HG03558 (cell line): ENCODE results near the gene MEGF11.

Source experiments
- ATAC-seq: cut with Tn5 transposase; IDR thresholded peaks from one replicate; pipeline ENCODE4 v1.9.1; 2021; ENCODE audit warnings: moderate number of reproducible peaks; ENCODE audit not compliant: unreplicated experiment; ENCODE audit errors: extremely low read depth

The MEGF11 gene

GRCh38 chr15:66241087-66241907 lies 12.3 kb downstream of the MEGF11 start:
- ATAC-seq, result no peak

- ATAC-seq, result no peak
Measured at GRCh38 chr15:66240240-66240794, 13.2 kb downstream of the MEGF11 start.

DNA sequence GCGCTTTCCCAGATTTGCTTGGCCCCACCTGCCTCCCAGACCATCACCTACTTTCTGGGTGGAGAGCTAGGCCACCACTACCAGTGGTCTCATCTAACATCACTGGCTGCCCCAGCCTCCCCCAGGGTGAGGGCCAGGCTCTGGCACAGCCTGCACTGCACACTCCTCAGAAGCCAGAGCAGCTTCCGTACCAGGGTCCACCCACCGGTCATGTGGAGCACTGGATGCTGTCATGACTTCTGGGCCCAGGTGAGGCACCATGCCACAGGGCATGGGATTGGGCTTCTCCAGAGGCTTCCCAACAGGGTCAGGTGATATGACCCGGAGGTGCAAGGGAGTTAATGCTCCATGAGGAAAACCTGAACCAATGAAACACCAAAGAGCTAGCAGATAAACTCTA lies 14.0 kb downstream of the MEGF11 start:
- ATAC-seq, result no peak

DNA sequence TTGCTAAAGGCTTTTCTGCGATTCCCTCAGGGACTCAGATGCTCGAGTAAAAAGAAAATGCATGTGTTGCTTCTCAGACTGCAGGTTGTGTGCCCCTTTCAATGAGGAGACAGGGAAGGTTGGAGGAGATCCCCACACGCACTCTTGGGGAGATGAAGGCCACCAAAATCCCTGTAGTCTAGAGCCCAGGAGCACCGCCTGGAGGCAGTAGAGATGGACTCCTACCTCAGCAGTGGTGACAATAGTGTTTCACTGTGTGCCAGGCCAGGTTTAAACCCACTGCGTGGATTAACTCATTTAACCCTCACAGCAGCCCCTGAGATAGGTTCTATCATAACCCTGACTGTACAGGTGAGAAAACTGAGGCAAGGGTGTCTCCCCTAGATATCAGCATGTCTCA lies 15.2 kb downstream of the MEGF11 start:
- ATAC-seq, result no peak

DNA sequence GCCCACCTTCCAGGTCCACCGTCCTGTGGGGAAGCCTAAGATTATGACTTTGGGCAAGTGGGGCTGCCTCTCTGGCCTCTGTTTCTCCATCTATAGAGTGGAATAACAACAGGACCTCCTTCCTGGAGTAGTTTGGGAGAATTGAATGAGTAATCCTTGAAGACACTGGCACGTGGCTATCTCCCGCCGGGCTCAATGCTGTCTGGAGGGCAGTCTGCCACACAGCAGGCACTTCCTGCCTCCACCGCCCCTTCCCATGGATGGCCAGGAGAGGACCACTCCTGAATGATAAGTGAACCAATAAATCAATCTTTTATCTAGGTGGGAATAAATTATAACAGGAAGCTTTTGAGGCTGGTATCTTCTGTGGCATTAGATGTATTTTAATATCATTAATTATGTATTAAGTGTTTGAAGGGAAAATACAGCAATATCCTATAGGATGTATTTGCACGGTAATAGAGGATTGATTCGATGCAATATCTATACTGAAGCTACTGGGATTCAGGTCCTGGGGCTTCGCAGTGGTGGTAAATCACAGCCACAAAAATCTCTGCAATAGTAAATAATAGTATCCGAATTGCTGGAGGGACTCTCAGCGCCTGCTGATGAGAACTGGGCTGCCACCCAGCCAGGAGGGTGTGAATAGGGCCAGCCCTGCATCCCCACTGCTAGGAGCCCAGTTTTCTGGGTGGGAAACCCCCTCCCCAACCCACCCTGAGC lies 15.9 kb downstream of the MEGF11 start:
- no peak for ATAC-seq

DNA sequence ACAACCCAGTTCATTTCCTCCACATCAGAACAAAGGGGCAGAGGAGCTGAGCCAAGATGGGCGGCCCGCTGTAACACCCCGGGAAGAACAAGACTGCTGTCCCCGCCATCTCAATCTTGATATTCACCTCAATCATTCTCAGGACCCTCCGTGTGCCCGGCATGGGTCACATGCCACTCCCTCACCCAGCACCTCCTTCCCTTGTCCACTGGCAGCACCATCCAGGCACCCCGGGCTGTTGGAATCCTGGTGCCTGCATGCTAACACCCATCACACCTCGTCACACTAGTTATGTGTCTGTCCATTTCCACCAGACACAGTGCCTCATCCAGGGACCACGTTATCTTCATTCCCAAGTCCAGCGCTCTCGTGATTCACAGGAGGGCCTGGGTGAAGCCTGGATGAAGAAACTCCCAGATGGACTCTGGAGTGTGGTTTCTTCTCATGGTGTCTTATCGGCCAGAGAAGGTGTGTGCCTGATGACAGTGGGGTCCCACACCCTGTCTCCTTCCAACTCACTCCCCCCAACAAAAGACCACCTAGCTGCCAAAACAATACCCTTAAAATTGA lies 16.7 kb downstream of the MEGF11 start:
- no peak for ATAC-seq

- no peak for ATAC-seq
Measured at GRCh38 chr15:66235866-66236265, 17.7 kb downstream of the MEGF11 start.

DNA sequence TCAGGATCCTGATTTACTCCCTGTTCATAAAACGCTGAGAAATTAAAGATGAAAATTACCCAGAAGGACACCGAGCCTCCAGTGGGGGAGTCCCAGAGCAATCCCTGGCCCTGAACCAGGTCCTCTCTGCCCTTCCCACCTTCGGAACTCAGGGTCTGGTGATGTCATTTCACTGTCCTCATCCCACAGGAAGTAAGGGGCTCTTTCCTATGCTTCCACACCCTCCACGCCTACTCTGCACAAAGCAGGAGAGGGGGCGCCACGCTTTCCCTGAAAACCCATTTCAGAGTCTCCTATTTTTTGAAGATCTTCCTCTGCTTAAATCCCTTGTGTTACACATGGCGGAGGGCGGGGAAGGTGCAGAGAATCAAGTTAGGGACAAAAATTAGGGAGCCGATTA lies 18.8 kb downstream of the MEGF11 start:
- no peak for ATAC-seq

DNA sequence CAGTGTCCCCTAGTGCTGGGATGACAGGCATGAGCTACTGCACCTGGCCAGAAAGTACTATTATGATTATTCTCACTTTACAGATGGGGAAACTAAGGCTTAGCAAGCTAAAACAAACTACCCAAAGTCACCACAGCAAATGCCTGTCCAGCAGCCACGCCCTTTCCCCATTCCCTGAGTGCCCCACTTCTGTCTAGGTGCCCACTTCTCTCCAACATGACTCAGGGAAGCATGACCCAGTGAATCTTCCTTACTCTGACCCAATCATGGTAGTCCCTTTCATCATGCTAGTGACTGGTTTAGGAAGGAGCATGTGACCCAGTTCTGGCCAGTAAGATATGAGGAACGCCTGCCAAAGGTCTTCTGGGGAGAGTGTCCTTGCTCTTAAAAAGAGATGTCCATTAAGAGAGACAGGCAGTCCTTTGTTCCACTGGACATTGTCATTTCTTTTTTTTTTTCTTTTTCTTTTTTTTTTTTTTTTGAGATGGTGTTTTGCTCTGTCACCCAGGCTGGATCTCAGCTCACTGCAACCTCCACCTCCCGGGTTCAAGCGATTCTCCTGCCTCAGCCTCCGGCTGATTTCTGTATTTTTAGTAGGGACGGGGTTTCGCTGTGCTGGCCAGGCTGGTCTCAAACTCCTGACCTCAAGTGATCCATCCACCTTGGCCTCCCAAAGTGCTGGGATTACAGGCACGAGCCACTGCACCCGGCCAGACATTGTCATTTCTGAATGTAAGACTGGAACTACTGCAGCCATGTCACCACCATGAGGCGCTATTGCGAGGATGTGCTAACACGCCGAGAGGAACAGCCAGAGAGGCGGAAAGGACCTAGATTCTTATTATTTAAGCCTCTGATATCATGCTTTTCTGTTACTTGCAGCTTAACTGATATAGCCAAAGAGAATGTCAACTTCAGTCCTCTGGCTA lies 19.8 kb downstream of the MEGF11 start:
- no peak for ATAC-seq

- ATAC-seq, result no peak
Measured at GRCh38 chr15:66232267-66232625, 21.3 kb downstream of the MEGF11 start.

DNA sequence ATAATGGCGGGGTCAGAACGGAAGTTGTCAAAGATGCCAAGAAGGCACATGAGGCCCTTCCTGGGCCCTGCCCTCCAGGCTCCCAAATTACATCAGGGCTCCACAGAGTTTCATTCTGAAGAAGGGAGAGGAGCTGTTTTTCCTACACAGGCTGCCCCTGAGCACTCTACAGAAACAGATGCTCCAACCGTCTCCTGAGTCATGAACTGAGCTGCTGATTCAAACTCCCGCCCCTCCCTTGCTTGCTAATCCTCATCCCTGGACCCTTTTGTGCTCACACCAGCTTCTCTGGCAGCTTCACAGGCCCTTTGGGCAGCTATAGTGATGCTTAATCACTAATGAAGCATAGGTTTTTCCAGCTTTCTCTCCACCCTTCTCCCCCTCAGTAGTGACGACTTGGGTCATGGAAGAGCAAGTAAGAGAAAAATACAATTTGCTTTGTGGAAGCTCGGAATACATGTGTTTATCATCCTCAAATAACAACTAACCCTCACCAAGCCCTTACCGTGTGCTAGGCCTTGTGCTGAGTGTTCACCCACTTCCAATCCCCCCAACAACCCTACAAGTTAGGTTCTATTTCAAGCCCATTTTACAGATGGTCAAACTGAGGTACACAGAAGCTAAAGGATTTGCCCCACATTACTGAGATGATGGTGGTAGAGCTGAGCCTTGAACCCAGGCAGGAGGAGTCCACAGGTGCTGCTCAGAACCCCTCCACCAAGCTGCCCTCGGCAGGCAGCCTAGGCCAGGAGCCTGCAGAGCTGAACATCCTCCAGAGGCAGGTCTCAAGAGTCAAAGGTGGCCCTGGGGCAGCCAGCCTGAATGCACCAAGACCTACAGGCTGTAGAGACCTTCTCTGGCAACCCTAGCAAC lies 21.9 kb downstream of the MEGF11 start:
- ATAC-seq, result no peak

- ATAC-seq, result no peak
Measured at GRCh38 chr15:66229790-66230465, 23.6 kb downstream of the MEGF11 start.

DNA sequence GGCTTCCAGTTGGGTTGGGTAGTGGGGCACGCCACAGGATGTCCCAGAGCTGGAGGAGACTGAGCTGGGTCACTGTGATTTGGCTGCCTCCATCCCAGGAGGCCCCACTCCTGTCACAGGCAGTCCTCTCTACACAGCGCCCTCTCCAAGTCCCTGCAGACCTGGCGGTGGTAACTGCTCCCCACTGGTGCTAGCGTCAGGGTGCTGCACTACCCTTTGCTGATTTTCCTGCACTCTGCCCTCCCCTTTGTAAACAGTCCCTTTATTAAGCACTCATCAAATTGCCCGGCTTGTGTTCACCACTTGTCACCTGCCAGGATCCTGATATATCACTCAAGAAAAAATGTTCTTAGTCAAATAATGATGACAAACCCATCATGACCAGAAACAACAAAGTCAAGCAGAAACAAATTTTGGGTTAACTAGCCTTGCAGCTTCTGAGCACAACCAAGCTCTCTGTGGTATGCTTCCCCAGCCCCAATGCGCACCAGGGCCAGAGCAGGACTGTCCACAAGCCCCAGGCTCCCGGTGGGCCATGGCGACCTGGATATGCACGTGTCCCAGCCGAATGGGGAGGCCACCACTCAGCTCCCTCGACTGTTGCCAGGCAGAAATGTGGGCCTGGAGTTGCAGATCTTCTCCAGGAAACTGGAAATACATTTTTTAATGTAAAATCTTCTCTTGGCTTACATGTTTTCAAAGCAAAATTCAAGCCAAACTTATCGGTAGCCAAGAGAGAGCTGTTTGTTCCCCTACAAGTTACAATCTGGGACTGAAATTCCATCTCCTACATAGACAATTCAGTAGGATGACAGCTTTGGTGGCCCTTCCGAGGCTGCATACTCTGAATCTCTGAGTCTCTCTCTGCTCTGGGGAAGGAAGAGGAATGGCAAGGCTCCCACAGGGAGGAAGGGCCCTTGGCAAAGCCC lies 24.5 kb downstream of the MEGF11 start:
- ATAC-seq, result no peak

GRCh38 chr15:66226736-66227135 lies 26.8 kb downstream of the MEGF11 start:
- ATAC-seq, result no peak

DNA sequence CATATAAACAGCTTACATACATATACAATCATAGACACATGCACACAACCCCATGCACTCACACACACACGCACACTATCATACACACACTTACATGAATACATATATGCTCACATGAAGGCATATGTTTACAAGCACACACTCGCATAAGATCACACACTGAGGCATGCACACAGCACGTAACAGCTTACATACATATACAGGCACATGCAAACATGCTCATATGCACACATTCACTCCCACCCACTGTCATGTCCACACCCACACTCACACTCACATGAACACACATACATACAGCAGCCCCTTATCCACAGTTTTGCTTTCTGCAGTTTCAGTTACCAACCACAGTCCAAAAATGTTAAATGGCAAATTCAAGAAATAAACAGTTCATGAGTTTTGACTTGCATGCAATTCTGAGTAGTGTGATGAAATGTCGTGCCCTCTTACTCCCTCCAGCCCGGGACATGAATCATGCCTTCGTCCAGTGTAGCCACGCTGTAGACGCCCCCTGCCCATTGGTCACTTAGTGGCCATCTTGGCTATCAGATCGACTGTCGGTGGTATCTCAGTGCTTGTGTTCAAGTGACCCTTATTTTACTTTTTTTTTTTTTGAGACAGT lies 27.8 kb downstream of the MEGF11 start:
- no peak for ATAC-seq

DNA sequence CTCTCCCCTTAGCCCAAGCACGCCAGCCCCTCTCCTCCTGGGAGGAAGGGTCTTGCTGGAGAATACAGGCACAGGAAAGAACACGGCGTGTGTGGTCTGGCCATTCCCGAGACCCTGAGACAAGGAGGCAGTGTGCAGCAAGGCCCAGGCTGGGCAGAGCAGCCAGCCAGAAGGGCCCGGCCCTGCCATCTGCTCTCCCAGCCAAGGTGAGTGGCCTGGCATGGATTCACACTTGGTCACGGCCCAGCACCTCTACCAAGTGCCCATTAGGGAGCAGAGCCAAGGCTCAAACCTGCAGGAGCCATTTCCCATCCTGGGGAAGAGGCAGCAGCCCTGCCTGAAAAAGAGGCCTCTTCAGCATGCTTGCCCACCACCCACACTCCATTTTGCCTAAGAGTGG lies 28.6 kb downstream of the MEGF11 start:
- no peak for ATAC-seq
